K562 (cell line): Measurements from ENCODE around the gene ZBTB44. TPM values are rescaled to one million over a fixed set of nuclear protein-coding genes. Genes with fewer than 3 reads are reported as not detected.

Experiments
- ADNP ChIP-seq: fragments of 200-800 bp; sonication (Bioruptor generic); IDR thresholded peaks from 2 replicates; pipeline ENCODE4 v1.6.1; 2016; ENCODE audit warnings: missing genetic modification characterization, missing compliant biosample characterization
- BRD9 ChIP-seq: fragments of 450-650 bp; IDR thresholded peaks from 2 replicates; pipeline ENCODE4 v1.6.1; 2018; ENCODE audit warnings: low read depth; ENCODE audit not compliant: partially characterized antibody
- CCNT2 ChIP-seq: IDR thresholded peaks from 2 replicates; pipeline ENCODE4 v1.6.1; 2011; ENCODE audit warnings: borderline replicate concordance, low read depth, mild to moderate bottlenecking, moderate library complexity, mixed read lengths, low read length; ENCODE audit not compliant: insufficient read length; ENCODE audit errors: extremely low read depth
- ETS2 ChIP-seq: IDR thresholded peaks from 2 replicates; pipeline ENCODE4 v1.6.1; 2016; ENCODE audit warnings: borderline replicate concordance, missing genetic modification characterization, mild to moderate bottlenecking, moderate library complexity, missing compliant biosample characterization; ENCODE audit not compliant: poor library complexity, severe bottlenecking
- EZH2 ChIP-seq: IDR thresholded peaks from 2 replicates; pipeline ENCODE4 v1.6.1; 2012; ENCODE audit warnings: low read depth, mild to moderate bottlenecking, inconsistent platforms, low read length, borderline replicate concordance
- GATAD2B ChIP-seq: fragments of 450-650 bp; IDR thresholded peaks from 2 replicates; pipeline ENCODE4 v1.6.1; 2017; ENCODE audit warnings: mild to moderate bottlenecking, borderline replicate concordance
- HEY1 ChIP-seq: fragments of 250-450 bp; sonication (Bioruptor Pico); IDR thresholded peaks from 2 replicates; pipeline ENCODE4 v1.5.0; 2020; ENCODE audit warnings: mild to moderate bottlenecking, moderate library complexity, borderline replicate concordance
- KAT2B ChIP-seq: IDR thresholded peaks from one replicate; pipeline ENCODE4 v1.6.1; 2012; ENCODE audit warnings: low read depth, mild to moderate bottlenecking, control low read depth, inconsistent platforms, low read length, moderate library complexity
- MCM7 ChIP-seq, 2 experiments: fragments of 450-650 bp; IDR thresholded peaks; 2 replicates each; pipeline ENCODE4 v1.6.1; 2016 to 2018
- PTTG1 ChIP-seq: fragments of 450-650 bp; IDR thresholded peaks from 2 replicates; pipeline ENCODE4 v1.6.1; 2016; ENCODE audit warnings: low read depth, mild to moderate bottlenecking, missing genetic modification characterization, missing compliant biosample characterization
- RCOR1 ChIP-seq, 2 experiments: IDR thresholded peaks; 2 replicates each; pipeline ENCODE4 v1.6.1; 2012; ENCODE audit warnings: low read depth in 2 of 2, low read length in 2 of 2, borderline replicate concordance in 1 of 2, improper control_type of control experiment in 1 of 2
- RFX7 ChIP-seq: fragments of 250-450 bp; sonication (Bioruptor Pico); IDR thresholded peaks from 2 replicates; pipeline ENCODE4 v1.5.1; 2021; ENCODE audit warnings: mild to moderate bottlenecking
- SAP30 ChIP-seq: fragments of 200-600 bp; sonication (generic); IDR thresholded peaks from 2 replicates; pipeline ENCODE4 v1.6.1; 2012; ENCODE audit warnings: borderline replicate concordance, low read depth, mild to moderate bottlenecking, moderate library complexity, low read length, control low read depth, inconsistent platforms; ENCODE audit not compliant: insufficient read depth, poor library complexity, severe bottlenecking
- SIX5 ChIP-seq, 2 experiments: IDR thresholded peaks; 2 replicates each; pipeline ENCODE4 v1.6.1; 2011; ENCODE audit warnings: low read length in 2 of 2, borderline replicate concordance in 1 of 2, low read depth in 1 of 2, mild to moderate bottlenecking in 1 of 2, moderate library complexity in 1 of 2; ENCODE audit not compliant: insufficient read depth in 1 of 2
- SMAD1 ChIP-seq: fragments of 150-350 bp; IDR thresholded peaks from 2 replicates; pipeline ENCODE4 v1.6.1; 2014; ENCODE audit warnings: low read length, low read depth; ENCODE audit not compliant: partially characterized antibody
- SNIP1 ChIP-seq: fragments of 450-650 bp; IDR thresholded peaks from 2 replicates; pipeline ENCODE4 v1.7.1; 2017; ENCODE audit warnings: low read depth, mild to moderate bottlenecking
- TEAD2 ChIP-seq: fragments of 450-650 bp; IDR thresholded peaks from 2 replicates; pipeline ENCODE4 v1.6.1; 2016; ENCODE audit warnings: missing genetic modification characterization, control low read depth, missing compliant biosample characterization
- ZBTB7A ChIP-seq: IDR thresholded peaks from 2 replicates; pipeline ENCODE4 v1.6.1; 2011; ENCODE audit warnings: low read depth, mild to moderate bottlenecking, low read length, moderate library complexity, borderline replicate concordance; ENCODE audit not compliant: control insufficient read depth
- ZFX ChIP-seq: sonication (generic); formaldehyde crosslinking; IDR thresholded peaks from 2 replicates; pipeline ENCODE4 v1.8.0; 2022; ENCODE audit warnings: mild to moderate bottlenecking, missing genetic modification reagents, moderate library complexity
- ZNF133 ChIP-seq: fragments of 250-450 bp; sonication (Bioruptor Pico); IDR thresholded peaks from 2 replicates; pipeline ENCODE4 v1.4.0; 2020; ENCODE audit warnings: mild to moderate bottlenecking
- ZNF384 ChIP-seq: IDR thresholded peaks from 2 replicates; pipeline ENCODE4 v1.6.1; 2012; ENCODE audit warnings: low read depth, low read length, improper control_type of control experiment
- ZNF668 ChIP-seq: fragments of 250-450 bp; sonication (Bioruptor Pico); IDR thresholded peaks from 2 replicates; pipeline ENCODE4 v1.8.0; 2022; ENCODE audit warnings: mild to moderate bottlenecking, inconsistent platforms
- ZNF707 ChIP-seq: fragments of 250-450 bp; sonication (Bioruptor Pico); conservative IDR thresholded peaks from 2 replicates; pipeline ENCODE4 v1.8.0; 2022; ENCODE audit warnings: inconsistent platforms, mild to moderate bottlenecking, moderate library complexity
- polyA plus RNA-seq, 8 experiments: library from polyadenylated mRNA; depleted of rRNA in 4 of 8; stranded (reverse) in 5 of 8; unstranded in 3 of 8; fragments of >200 nt; fragmentation: Nextera tagmentation in 2 of 8; fragmentation: Illumina TruSeq in 1 of 8; extraction: Ambion mirVana in 2 of 8; extraction: Trizol in 1 of 8; gene quantifications; 2 replicates each; pipeline versions ENCODE4 v1.2.1 to v1.2.3, GENCODE V29; 2011 to 2014; ENCODE audit warnings: inconsistent platforms in 1 of 8, missing spikeins in 1 of 8
- total RNA-seq, 7 experiments: library from RNA; depleted of rRNA in 6 of 7; stranded (reverse); fragments of >200 nt in 6 of 7; fragmentation: Illumina TruSeq in 2 of 7; extraction: Trizol in 2 of 7; gene quantifications; 2 replicates each; pipeline versions ENCODE4 v1.2.1 to v1.2.3, GENCODE V29; 2011 to 2021; ENCODE audit warnings: low replicate concordance in 1 of 7
- TF ChIP-seq, protein P1 (sequence below): fragments of 200-800 bp; sonication (Bioruptor generic); IDR thresholded peaks from 2 replicates; pipeline ENCODE4 v1.6.1; 2017; ENCODE audit warnings: missing genetic modification characterization, missing compliant biosample characterization
- TF ChIP-seq, protein P2 (sequence below): fragments of 250-450 bp; sonication (Bioruptor Pico); IDR thresholded peaks from 2 replicates; pipeline ENCODE4 v1.5.1; 2021; ENCODE audit warnings: mild to moderate bottlenecking
- TF ChIP-seq, protein P3 (sequence below): fragments of 450-650 bp; formaldehyde crosslinking; IDR thresholded peaks from 2 replicates; pipeline ENCODE4 v1.4.0; 2022; ENCODE audit warnings: missing genetic modification characterization

Gene ZBTB44
- total and polyA plus RNA-seq, 9 of the 15 experiments (the other 6 are each of a cell fraction or from before 2014, with no cell fraction given): 4.7 to 27.1 (median 17.3) TPM

DNA sequence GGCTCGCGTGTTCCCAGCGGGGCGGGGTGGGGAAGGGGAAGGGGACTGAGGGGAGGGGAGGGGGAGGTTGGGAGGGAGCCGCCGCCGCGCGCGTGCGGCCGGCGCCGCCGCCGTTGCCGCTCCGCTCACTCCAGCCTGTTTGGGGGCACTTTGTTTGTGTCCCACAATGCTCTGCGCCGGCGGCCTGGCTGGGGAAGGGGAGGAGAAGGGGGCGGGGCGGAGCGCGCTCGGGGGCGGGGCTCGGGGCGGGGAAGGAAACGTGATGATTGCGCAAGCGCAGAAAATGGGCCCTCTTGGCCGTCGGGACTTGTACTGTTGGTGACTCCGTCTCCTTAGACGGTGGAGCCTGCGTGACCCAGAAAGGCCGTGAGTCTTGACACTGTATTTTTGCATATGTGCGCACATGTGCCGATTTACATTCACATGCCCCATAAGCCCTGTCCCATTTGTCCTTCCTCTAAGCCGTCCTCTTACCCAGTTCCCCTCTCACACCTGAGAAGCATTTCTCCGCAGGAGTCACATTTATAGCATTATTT lies at the start of gene ZBTB44 (continued):
- TF ChIP-seq SMAD1 (no peak), ZNF384 (no peak), BRD9 (no peak), SNIP1 (no peak), MCM7 (IDR thresholded peaks at IDR 0.05) (no peak), TEAD2 (tag) (no peak), SIX5 (IDR thresholded peaks at IDR 0.05; ENCODE audit: borderline replicate concordance in 1 of 2, insufficient read depth in 1 of 2, low read depth in 1 of 2, low read length in 2 of 2) (no peak), ZFX (CRISPR knock-in tag) (no peak), CCNT2 (peak; percentile 1), ETS2 (no peak), ZBTB7A (peak; percentile 59; the same call in 1 of the 2 replicates), ZNF668 (CRISPR knock-in tag) (no peak), EZH2 (no peak), SAP30 (no peak), HEY1 (CRISPR knock-in tag) (no peak), RFX7 (CRISPR knock-in tag) (no peak), ZNF707 (CRISPR knock-in tag) (no peak), ZNF133 (CRISPR knock-in tag) (no peak), KAT2B (no peak), PTTG1 (tag) (no peak), ADNP (tag) (no peak), GATAD2B (no peak), RCOR1 (IDR thresholded peaks at IDR 0.05; ENCODE audit: borderline replicate concordance in 1 of 2, low read depth in 2 of 2, low read length in 2 of 2) (no peak)
- TF ChIP-seq, protein P1, sequence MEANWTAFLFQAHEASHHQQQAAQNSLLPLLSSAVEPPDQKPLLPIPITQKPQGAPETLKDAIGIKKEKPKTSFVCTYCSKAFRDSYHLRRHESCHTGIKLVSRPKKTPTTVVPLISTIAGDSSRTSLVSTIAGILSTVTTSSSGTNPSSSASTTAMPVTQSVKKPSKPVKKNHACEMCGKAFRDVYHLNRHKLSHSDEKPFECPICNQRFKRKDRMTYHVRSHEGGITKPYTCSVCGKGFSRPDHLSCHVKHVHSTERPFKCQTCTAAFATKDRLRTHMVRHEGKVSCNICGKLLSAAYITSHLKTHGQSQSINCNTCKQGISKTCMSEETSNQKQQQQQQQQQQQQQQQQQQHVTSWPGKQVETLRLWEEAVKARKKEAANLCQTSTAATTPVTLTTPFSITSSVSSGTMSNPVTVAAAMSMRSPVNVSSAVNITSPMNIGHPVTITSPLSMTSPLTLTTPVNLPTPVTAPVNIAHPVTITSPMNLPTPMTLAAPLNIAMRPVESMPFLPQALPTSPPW (CRISPR knock-in tag): peak; percentile 79
- TF ChIP-seq, protein P2, sequence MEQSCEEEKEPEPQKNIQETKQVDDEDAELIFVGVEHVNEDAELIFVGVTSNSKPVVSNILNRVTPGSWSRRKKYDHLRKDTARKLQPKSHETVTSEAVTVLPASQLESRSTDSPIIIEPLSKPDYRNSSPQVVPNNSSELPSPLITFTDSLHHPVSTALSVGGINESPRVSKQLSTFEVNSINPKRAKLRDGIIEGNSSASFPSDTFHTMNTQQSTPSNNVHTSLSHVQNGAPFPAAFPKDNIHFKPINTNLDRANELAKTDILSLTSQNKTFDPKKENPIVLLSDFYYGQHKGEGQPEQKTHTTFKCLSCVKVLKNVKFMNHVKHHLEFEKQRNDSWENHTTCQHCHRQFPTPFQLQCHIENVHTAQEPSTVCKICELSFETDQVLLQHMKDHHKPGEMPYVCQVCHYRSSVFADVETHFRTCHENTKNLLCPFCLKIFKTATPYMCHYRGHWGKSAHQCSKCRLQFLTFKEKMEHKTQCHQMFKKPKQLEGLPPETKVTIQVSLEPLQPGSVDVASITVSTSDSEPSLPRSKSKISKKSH (CRISPR knock-in tag): no peak
- TF ChIP-seq, protein P3, sequence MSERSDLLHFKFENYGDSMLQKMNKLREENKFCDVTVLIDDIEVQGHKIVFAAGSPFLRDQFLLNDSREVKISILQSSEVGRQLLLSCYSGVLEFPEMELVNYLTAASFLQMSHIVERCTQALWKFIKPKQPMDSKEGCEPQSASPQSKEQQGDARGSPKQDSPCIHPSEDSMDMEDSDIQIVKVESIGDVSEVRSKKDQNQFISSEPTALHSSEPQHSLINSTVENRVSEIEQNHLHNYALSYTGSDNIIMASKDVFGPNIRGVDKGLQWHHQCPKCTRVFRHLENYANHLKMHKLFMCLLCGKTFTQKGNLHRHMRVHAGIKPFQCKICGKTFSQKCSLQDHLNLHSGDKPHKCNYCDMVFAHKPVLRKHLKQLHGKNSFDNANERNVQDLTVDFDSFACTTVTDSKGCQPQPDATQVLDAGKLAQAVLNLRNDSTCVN (CRISPR knock-in tag): no peak
